AG08396 (cell line): ENCODE results near the gene INHBC.

Experiments
- DNase-seq: peaks from one replicate; pipeline ENCODE4 v3.0.0; 2012; ENCODE audit warnings: low spot score, mixed read lengths

INHBC gene

GRCh38 chr12:57454566-57455373 lies 20.2 kb downstream of the INHBC start, which contains the start of gene INHBE:
INHBE (plus strand) TSS chr12:57455307; CDS start chr12:57455537, 230 bp downstream.
- DNase-seq: peak; percentile 67

GRCh38 chr12:57455374-57456144 lies 21.0 kb downstream of the INHBC start:
- no peak for DNase-seq

- peak; percentile 14 for DNase-seq
Observed at GRCh38 chr12:57456145-57456700, 21.6 kb downstream of the INHBC start.

GRCh38 chr12:57456737-57457490 lies 22.3 kb downstream of the INHBC start:
- DNase-seq: no peak

- DNase-seq: no peak
Observed at GRCh38 chr12:57458665-57459054, 24.1 kb downstream of the INHBC start.

- DNase-seq: peak; percentile 88
Observed at GRCh38 chr12:57459055-57459749, 24.6 kb downstream of the INHBC start.

GRCh38 chr12:57459750-57460467 lies 25.3 kb downstream of the INHBC start, which contains the start of gene GLI1:
GLI1 (plus strand) TSS chr12:57459785; CDS start chr12:57463692, 3,907 bp downstream.
- DNase-seq: peak; percentile 7

GRCh38 chr12:57460468-57460784 lies 25.8 kb downstream of the INHBC start:
- DNase-seq: no peak

- DNase-seq: peak; percentile 15
Observed at GRCh38 chr12:57460841-57461275, 26.3 kb downstream of the INHBC start.

- peak; percentile 79 for DNase-seq
Observed at GRCh38 chr12:57461276-57461916, 26.8 kb downstream of the INHBC start.

GRCh38 chr12:57461917-57462250 lies 27.3 kb downstream of the INHBC start:
- peak; percentile 45 for DNase-seq

- DNase-seq: peak; percentile 92
Observed at GRCh38 chr12:57462251-57462911, 27.8 kb downstream of the INHBC start.

GRCh38 chr12:57462912-57463253 lies 28.3 kb downstream of the INHBC start:
- DNase-seq: no peak

- no peak for DNase-seq
Observed at GRCh38 chr12:57464569-57464968, 30.0 kb downstream of the INHBC start.

GRCh38 chr12:57465030-57465746 lies 30.6 kb downstream of the INHBC start:
- no peak for DNase-seq

- no peak for DNase-seq
Observed at GRCh38 chr12:57465747-57466505, 31.3 kb downstream of the INHBC start.

GRCh38 chr12:57467212-57467874 lies 32.8 kb downstream of the INHBC start:
- DNase-seq: no peak

- no peak for DNase-seq
Observed at GRCh38 chr12:57467915-57468314, 33.3 kb downstream of the INHBC start.
